Fibroblast of mammary gland (primary cell): ENCODE results near the gene MSI2.
A peak's percentile ranks its signal among the peaks of the same experiment; 100 is the strongest.

Experiments used
- DNase-seq: peaks from one replicate; pipeline ENCODE4 v3.0.0-alpha.2; 2010; ENCODE audit warnings: low read depth
- H3K4me3 ChIP-seq: 2 replicates; pipeline ENCODE4 v1.5.1; 2011; ENCODE audit warnings: low read depth, mild to moderate bottlenecking, low read length, moderate library complexity; ENCODE audit not compliant: control insufficient read depth
- TF ChIP-seq, protein P1 (sequence below): conservative IDR thresholded peaks from 2 replicates; pipeline ENCODE4 v1.5.1; 2011; ENCODE audit warnings: low read depth, low read length, inconsistent platforms; ENCODE audit not compliant: control insufficient read depth, insufficient read depth

The MSI2 gene

DNA sequence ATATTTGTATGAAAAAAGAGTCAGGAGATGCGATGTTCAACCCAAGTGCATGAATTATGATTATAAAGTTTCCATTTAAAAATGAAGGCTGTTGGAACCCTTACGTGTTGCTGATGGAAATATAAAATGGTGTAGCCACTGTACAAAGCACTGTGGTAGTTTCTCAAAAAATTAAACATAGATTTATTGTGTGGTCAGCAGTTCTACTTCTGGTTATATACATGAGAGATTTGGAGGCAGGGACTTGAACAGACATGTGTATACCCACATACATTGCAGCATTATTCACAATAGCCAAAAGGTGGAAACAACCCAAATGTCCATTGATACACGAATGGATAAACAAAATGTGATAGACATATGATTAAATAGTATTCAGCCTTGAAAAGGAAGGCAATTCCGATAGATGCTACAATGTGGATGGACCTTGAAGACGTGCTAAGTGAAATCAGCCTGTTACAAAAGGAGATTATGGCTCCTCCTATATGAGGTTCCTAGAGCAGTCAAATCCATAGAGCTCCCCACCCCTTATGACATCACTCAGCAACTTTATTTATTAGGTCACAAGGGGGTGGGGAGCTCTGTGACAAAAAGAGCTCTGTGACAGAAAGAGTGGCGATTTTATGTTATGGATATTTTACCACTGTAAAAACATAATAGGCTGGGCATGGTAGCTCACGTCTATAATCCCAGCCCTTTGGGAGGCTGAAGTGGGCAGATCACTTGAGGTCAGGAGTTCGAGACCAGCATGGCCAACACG lies 106.7 kb downstream of the MSI2 start:
- TF ChIP-seq, protein P1, sequence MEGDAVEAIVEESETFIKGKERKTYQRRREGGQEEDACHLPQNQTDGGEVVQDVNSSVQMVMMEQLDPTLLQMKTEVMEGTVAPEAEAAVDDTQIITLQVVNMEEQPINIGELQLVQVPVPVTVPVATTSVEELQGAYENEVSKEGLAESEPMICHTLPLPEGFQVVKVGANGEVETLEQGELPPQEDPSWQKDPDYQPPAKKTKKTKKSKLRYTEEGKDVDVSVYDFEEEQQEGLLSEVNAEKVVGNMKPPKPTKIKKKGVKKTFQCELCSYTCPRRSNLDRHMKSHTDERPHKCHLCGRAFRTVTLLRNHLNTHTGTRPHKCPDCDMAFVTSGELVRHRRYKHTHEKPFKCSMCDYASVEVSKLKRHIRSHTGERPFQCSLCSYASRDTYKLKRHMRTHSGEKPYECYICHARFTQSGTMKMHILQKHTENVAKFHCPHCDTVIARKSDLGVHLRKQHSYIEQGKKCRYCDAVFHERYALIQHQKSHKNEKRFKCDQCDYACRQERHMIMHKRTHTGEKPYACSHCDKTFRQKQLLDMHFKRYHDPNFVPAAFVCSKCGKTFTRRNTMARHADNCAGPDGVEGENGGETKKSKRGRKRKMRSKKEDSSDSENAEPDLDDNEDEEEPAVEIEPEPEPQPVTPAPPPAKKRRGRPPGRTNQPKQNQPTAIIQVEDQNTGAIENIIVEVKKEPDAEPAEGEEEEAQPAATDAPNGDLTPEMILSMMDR: no peak
- H3K4me3 ChIP-seq: no peak overlapping the region
- no peak for DNase-seq

DNA sequence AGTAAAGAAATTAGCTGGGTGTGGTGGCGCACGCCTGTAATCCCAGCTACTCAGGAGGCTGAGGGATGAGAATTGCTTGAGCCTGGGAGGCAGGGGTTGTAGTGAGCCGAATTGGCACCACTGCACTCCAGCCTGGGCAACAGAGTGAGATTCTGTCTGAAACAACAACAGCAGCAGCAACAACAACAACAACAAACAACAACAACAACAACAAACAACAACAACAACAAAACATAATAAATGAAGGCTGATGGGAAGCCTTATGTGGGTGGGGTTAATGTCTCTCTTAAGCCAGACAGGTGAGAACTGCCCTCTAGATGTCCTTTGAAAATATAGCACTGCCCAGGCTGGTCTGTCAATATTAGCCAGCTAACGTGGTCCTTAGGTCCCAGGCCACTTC lies 107.3 kb downstream of the MSI2 start:
- H3K4me3 ChIP-seq: no peak overlapping the region
- DNase-seq: no peak
- TF ChIP-seq, protein P1: no peak

DNA sequence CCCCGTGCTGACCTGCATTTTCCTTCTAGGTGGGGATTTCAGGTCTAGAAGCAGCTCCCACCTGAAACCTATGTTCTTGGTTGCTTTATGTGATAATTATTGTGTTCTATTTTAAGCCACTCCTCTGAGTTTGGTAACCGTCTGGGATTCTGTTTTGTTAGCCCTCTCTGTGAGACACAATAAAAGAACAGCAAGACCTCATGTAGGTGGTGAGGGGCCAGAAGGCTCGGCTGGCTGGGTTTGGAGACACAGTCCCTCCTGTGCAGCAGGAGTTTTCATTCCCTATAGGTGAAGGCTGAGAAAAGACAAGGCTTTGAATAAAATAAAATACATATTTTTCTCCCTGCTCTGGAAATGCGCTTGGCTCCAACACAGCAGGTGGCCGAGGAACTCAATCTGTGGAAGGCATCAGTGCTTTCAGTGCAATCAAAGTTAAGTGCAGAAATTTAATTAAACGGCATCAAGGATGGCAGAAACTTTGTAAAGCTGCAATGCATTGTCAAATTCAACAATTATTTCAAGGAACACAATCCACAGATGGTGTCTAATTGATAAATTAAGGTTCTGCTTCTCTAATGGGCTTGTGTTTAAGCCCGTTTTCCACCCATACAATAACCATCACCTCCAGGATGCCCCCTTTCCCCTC lies 107.8 kb downstream of the MSI2 start:
- TF ChIP-seq, protein P1: no peak
- no peak for DNase-seq
- no peak overlapping the region for H3K4me3 ChIP-seq

DNA sequence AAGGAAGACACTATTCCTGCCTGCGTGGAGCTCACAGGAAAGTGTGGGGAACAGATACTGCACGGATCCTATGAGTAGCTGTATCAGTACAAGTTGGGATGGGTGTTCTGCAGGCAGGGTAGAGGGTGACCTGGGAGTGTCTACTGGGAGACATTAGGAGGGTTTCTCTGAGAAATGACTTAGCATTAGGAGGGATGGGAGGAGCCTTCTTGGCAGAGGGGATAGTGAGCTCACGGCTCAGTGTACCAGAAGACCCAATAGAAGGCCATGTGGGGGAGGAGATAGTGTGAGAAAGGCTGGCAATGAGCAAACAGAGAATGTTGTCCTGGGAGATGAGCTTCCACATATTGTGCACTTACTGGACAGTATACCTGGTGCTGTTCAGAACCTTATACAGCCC lies 109.1 kb downstream of the MSI2 start:
- TF ChIP-seq, protein P1: no peak
- DNase-seq: peak; percentile 40
- no peak overlapping the region for H3K4me3 ChIP-seq

DNA sequence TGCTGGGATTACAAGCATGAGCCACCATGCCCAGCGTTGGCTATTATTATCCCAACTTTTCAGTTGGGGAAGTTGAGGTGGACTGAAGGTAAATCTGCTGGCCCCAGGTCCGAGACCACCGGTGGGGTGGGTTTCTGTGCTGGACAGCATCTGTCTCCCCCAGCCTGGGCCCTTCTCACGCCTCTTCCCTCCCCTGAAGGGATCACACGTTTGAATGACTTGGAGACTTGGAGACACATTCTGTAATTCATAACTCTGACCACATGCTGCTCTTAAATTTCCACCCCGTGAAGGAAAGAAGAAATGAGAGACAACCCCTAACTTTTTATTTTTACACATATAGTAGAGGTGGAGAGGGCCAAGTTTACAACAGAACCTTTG lies 109.8 kb downstream of the MSI2 start:
- no peak overlapping the region for H3K4me3 ChIP-seq
- TF ChIP-seq, protein P1: no peak
- DNase-seq: no peak

DNA sequence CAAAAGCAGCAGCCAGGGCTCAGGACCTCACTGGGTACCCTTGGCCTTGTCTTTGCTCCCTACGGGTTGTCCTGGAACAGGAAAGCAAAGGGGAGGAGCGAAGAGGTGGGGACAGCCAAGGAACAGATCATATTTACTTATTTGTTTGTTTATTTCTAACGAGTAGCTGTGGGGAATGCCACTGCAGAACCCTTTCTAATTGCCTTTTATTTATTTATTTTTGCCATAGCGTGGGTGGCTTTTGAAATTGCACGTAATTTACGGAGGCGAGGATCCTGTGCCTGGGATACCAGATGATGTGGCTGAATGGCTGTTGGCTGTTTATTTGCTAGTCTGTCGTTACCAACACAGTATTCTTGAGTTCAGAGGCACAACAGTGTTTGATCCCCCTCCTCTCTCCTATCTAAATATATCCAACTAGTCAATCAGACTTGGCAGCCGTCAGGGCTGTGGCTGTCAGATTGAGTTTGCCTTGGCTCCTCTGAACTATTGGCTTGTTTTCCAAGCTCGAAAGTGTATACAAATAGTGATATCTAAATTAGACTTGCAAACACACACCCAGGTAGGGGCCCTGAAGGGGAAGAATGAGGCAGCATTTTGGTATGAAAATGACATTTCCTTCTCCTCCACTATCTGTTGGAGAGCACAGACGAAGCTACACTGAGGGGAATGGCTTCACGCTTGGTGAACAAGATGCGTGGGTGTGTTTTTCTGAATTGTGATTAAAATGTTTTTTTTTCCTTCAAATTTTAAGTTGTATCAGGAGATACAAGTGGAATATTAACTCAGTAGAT lies 110.4 kb downstream of the MSI2 start:
- DNase-seq: no peak
- TF ChIP-seq, protein P1: no peak
- H3K4me3 ChIP-seq: no peak overlapping the region
